ENCODE data around the gene CLN6. TPM values are rescaled to one million over a fixed set of nuclear protein-coding genes. Genes with fewer than 3 reads are reported as not detected.

CLN6 gene
- total RNA-seq, 2 donors from 2014 or later, result 12.7 to 21.1 TPM

- whole genome bisulfite sequencing, 2 donors, result 50% methylated on average over 1 of the region's 1 CpG
These were observed 43.3 kb upstream of the CLN6 start for GRCh38 chr15:68272721-68273271.

GRCh38 chr15:68271854-68272471, 42.4 kb upstream of the CLN6 start:
- Histone ChIP-seq H3K4me3 (no peak overlapping the region), H3K36me3 (replicated peaks in 1 of 2; ENCODE audit: insufficient read depth in 1 of 2, low read depth in 2 of 2) (no peaks in the 10 kb centered on the region), H3K27me3 (no peaks in the 10 kb centered on the region), H3K9me3 (no peaks in the 10 kb centered on the region), H3K4me1 (peaks cover 9% of the 10 kb centered on the region), H3K27ac (peak overlapping the region in 3 of 4 donors; percentile 55 to 75 (median 72))
- WGBS, 2 donors, result 17 to 23% methylated on average over 11 of the region's 11 CpGs
- ATAC-seq (peak; percentile 75), DNase-seq (peak in 3 of 4 donors; percentile 33 to 53 (median 42))
- intact Hi-C loops (cut with DNase I), result no loop called here
- TF ChIP-seq POLR2A (IDR thresholded peaks at IDR 0.05) (peak in 2 of 3 donors; percentile 29 to 33), CTCF (IDR thresholded peaks at IDR 0.05) (no peak)

More at GRCh38 chr15:68272721-68273271, 43.3 kb upstream of the CLN6 start:
- Histone ChIP-seq H3K27ac (peak overlapping the region in 2 of 4 donors; percentile 72 to 75), H3K4me3 (no peak overlapping the region), H3K36me3 (replicated peaks in 1 of 2; ENCODE audit: insufficient read depth in 1 of 2, low read depth in 2 of 2) (no peaks in the 10 kb centered on the region), H3K27me3 (no peaks in the 10 kb centered on the region), H3K4me1 (peaks cover 10% of the 10 kb centered on the region), H3K9me3 (no peaks in the 10 kb centered on the region)
- DNase-seq, result no peak
- ATAC-seq, result no peak
- intact Hi-C loops (cut with DNase I), result no loop called here
- TF ChIP-seq CTCF (IDR thresholded peaks at IDR 0.05) (no peak), POLR2A (IDR thresholded peaks at IDR 0.05) (no peak)

- ATAC-seq, result no peak
- no peak overlapping the region for H3K4me3 ChIP-seq
These were observed 38.9 kb upstream of the CLN6 start for GRCh38 chr15:68268405-68268804.

GRCh38 chr15:68265674-68266073, 36.1 kb upstream of the CLN6 start:
- TF ChIP-seq CTCF (IDR thresholded peaks at IDR 0.05), result no peak
- TF ChIP-seq POLR2A (IDR thresholded peaks at IDR 0.05), result no peak
- ATAC-seq, result no peak
- no peaks in the 10 kb centered on the region for H3K36me3 ChIP-seq (replicated peaks in 1 of 2; ENCODE audit: insufficient read depth in 1 of 2, low read depth in 2 of 2)
- intact Hi-C loops (cut with DNase I), result no loop called here
- DNase-seq, result no peak
- no peaks in the 10 kb centered on the region for H3K4me1 ChIP-seq
- H3K27me3 ChIP-seq, result peaks cover 0 to 3% of the 10 kb centered on the region in 2 donors
- no peaks in the 10 kb centered on the region for H3K9me3 ChIP-seq
- 66 to 73% methylated on average over 3 of the region's 3 CpGs for WGBS, 2 donors
- no peak overlapping the region for H3K4me3 ChIP-seq
- H3K27ac ChIP-seq, result no peak overlapping the region

More at GRCh38 chr15:68268405-68268804, 38.9 kb upstream of the CLN6 start:
- 18 to 20% methylated on average over 3 of the region's 3 CpGs for WGBS, 2 donors
- Histone ChIP-seq H3K27ac (no peak overlapping the region), H3K27me3 (no peaks in the 10 kb centered on the region), H3K36me3 (replicated peaks in 1 of 2; ENCODE audit: insufficient read depth in 1 of 2, low read depth in 2 of 2) (no peaks in the 10 kb centered on the region), H3K4me1 (peaks cover 4% of the 10 kb centered on the region), H3K9me3 (no peaks in the 10 kb centered on the region)
- no peak for DNase-seq
- TF ChIP-seq POLR2A (IDR thresholded peaks at IDR 0.05) (no peak), CTCF (IDR thresholded peaks at IDR 0.05) (no peak)
- intact Hi-C loops (cut with DNase I), result no loop called here

GRCh38 chr15:68265081-68265480, 35.6 kb upstream of the CLN6 start:
- ATAC-seq (no peak), DNase-seq (no peak)
- TF ChIP-seq POLR2A (IDR thresholded peaks at IDR 0.05) (no peak), CTCF (IDR thresholded peaks at IDR 0.05) (no peak)
- no peak overlapping the region for H3K27ac ChIP-seq
- no peaks in the 10 kb centered on the region for H3K9me3 ChIP-seq
- no peaks in the 10 kb centered on the region for H3K36me3 ChIP-seq (replicated peaks in 1 of 2; ENCODE audit: insufficient read depth in 1 of 2, low read depth in 2 of 2)
- intact Hi-C loops (cut with DNase I), result no loop called here
- 54 to 68% methylated on average over 4 of the region's 4 CpGs for WGBS, 2 donors
- peaks cover 0 to 3% of the 10 kb centered on the region in 2 donors for H3K27me3 ChIP-seq
- H3K4me3 ChIP-seq, result no peak overlapping the region
- no peaks in the 10 kb centered on the region for H3K4me1 ChIP-seq
